ENCODE measurements around the gene NFATC1.
"Not testable (repeated sequence)": the region's sequence is repeated elsewhere in the genome, so short reads cannot be mapped to it uniquely, and the experiment has no call there.

Gene NFATC1

GRCh38 chr18:79376661-79377060 is 19.1 kb upstream of the NFATC1 start:
- not testable (repeated sequence) for DNase-seq

GRCh38 chr18:79377187-79377891 is 18.4 kb upstream of the NFATC1 start:
- DNase-seq: no peak

GRCh38 chr18:79378536-79379250 is 17.0 kb upstream of the NFATC1 start:
- no peak for DNase-seq

- DNase-seq: no peak
These were observed 16.4 kb upstream of the NFATC1 start for GRCh38 chr18:79379251-79379905.

- no peak for DNase-seq
These were observed 15.6 kb upstream of the NFATC1 start for GRCh38 chr18:79379931-79380815.

- DNase-seq: peak; percentile 33
These were observed 14.6 kb upstream of the NFATC1 start for GRCh38 chr18:79380816-79381806.

GRCh38 chr18:79381811-79382311 is 13.9 kb upstream of the NFATC1 start:
- DNase-seq: no peak

GRCh38 chr18:79382681-79383387 is 12.9 kb upstream of the NFATC1 start:
- DNase-seq: no peak

GRCh38 chr18:79383388-79384056 is 12.2 kb upstream of the NFATC1 start:
- DNase-seq: no peak

- no peak for DNase-seq
These were observed 11.5 kb upstream of the NFATC1 start for GRCh38 chr18:79384151-79384807.

- DNase-seq: no peak
These were observed 10.9 kb upstream of the NFATC1 start for GRCh38 chr18:79384834-79385233.

- DNase-seq: no peak
These were observed 10.4 kb upstream of the NFATC1 start for GRCh38 chr18:79385326-79385707.

- no peak for DNase-seq
These were observed 9.9 kb upstream of the NFATC1 start for GRCh38 chr18:79385708-79386341.

- no peak for DNase-seq
These were observed 9.2 kb upstream of the NFATC1 start for GRCh38 chr18:79386547-79386946.

- DNase-seq: no peak
These were observed 8.5 kb upstream of the NFATC1 start for GRCh38 chr18:79387214-79387613.

GRCh38 chr18:79387615-79388014 is 8.1 kb upstream of the NFATC1 start:
- no peak for DNase-seq

GRCh38 chr18:79388043-79388442 is 7.7 kb upstream of the NFATC1 start:
- no peak for DNase-seq

GRCh38 chr18:79389689-79390088 is 6.0 kb upstream of the NFATC1 start:
- DNase-seq: no peak

- DNase-seq: no peak
These were observed 3.5 kb upstream of the NFATC1 start for GRCh38 chr18:79392226-79392625.
